Vein endothelial cell (primary cell): ENCODE results near the gene ATP6V1C2. TPM values are rescaled to one million over a fixed set of nuclear protein-coding genes. Genes with fewer than 3 reads are reported as not detected.

Experiments
- small RNA-seq: library from RNA; depleted of rRNA; stranded (forward); fragments of <200 nt; gene quantifications from one replicate; pipeline ENCODE3, GENCODE V24; 2012
- total RNA-seq: library from RNA; depleted of rRNA; stranded (reverse); fragments of >200 nt; gene quantifications from 2 replicates; pipeline ENCODE4 v1.2.3, GENCODE V29; 2012

Gene ATP6V1C2
- under 0.01 and 0.10 TPM in 2 replicates for total RNA-seq

GRCh38 chr2:10721396-10722251 lies at the start of gene ATP6V1C2:
ATP6V1C2 (plus strand) TSS chr2:10721630; CDS start chr2:10722850, 1,220 bp downstream.

GRCh38 chr2:10812362-10813162 lies 91.1 kb downstream of the ATP6V1C2 start, which contains the start of gene PDIA6:
PDIA6 (minus strand) TSS chr2:10812785; CDS start chr2:10812696, 89 bp downstream.

Small RNA genes within 50 kb of the gene (small RNA-seq; reads per million reads assigned to genes)
- gene RNU7-138P (not detected), gene RNU7-176P (not detected)

Other genes starting within 250 kb of the ATP6V1C2 start
- 31.7 and 43.8 TPM in 2 replicates for gene NOL10, start 31.7 kb upstream of the ATP6V1C2 start, total RNA-seq
- 307 and 391 TPM in 2 replicates for gene PDIA6, start 91.2 kb downstream of the ATP6V1C2 start, total RNA-seq
- 1.3 and 2.3 TPM in 2 replicates for gene KCNF1, start 190.3 kb downstream of the ATP6V1C2 start, total RNA-seq